Body of pancreas (tissue), 4 donors: ENCODE measurements around the gene CD40LG.

ENCODE experiments used
- POLR2A ChIP-seq, 3 donors: fragments of 450-650 bp; IDR thresholded peaks; one replicate each; pipeline ENCODE4 v1.6.1; 2016; ENCODE audit warnings: antibody characterized with exemption in 3 of 3, mild to moderate bottlenecking in 2 of 3
- TF ChIP-seq, protein P1 (sequence below), 7 experiments: fragments of 450-650 bp in 4 of 7; fragments of 200-600 bp in 3 of 7; sonication (generic) in 3 of 7; IDR thresholded peaks; one replicate each; pipeline ENCODE4 v1.5.1; 2016 to 2019; ENCODE audit warnings: antibody characterized with exemption in 7 of 7

DNA sequence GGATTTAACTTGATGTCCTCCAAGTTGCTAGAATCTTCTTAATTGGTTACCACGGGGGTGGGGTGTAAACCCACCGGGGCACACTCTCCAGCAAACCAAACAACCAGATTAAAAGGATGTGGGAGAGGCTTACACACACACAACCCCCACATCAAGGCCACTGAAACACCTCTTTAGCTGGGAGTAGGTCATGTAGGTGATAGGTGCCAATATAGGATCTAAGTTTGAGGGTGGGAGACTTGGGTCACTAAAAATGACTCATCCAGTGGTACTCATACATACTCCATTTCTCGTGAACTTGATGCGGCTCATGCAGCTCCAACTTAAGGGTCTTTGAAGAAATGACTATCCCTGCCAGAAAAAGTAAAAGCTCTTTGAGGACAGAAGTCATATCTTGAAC lies 20.5 kb upstream of the CD40LG start:
- TF ChIP-seq, protein P1, sequence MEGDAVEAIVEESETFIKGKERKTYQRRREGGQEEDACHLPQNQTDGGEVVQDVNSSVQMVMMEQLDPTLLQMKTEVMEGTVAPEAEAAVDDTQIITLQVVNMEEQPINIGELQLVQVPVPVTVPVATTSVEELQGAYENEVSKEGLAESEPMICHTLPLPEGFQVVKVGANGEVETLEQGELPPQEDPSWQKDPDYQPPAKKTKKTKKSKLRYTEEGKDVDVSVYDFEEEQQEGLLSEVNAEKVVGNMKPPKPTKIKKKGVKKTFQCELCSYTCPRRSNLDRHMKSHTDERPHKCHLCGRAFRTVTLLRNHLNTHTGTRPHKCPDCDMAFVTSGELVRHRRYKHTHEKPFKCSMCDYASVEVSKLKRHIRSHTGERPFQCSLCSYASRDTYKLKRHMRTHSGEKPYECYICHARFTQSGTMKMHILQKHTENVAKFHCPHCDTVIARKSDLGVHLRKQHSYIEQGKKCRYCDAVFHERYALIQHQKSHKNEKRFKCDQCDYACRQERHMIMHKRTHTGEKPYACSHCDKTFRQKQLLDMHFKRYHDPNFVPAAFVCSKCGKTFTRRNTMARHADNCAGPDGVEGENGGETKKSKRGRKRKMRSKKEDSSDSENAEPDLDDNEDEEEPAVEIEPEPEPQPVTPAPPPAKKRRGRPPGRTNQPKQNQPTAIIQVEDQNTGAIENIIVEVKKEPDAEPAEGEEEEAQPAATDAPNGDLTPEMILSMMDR (IDR thresholded peaks at IDR 0.05): no peak
- no peak for TF ChIP-seq POLR2A (IDR thresholded peaks at IDR 0.05)
